ENCODE data around the gene CMTM3.
A peak's percentile ranks its signal among the peaks of the same experiment; 100 is the strongest.
"Not testable (repeated sequence)": the region's sequence is repeated elsewhere in the genome, so short reads cannot be mapped to it uniquely, and the experiment has no call there.

CMTM3 gene

DNA sequence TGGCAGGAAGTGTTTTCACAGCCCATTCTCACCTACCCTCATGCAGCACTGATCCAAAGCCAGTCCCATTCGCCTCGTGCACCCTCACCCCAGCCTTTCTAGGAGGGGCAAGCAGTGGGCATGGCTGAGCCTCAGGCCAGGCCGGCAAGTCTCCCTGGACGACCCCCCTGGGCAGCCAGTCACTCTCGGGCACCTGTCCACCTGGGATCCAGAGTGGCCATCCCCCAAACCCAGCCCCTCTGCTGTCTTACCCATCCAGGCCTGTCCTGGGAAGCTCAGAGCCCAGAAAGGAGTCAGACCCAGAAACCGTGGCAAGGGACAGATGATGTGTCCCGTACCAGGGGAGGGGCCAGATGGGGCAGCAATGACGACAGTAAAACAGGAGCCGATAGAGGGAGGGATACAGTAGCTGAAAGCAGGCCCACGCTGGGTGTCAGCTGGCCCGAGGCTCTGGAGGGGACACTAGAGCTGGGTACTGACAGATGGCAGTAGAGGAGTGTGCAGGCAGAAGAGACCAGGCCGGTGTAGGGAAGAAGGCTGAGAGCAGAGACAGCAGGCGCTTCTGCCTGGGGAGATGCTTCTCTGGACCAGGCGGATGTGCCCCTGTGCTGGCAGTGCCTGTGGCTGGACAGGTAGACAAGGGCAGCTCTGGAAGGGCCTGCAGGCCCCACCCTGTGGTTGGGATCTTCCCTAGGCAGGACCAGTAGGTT, 5.8 kb downstream of the CMTM3 start:
- DNase-seq, result peak; percentile 69

DNA sequence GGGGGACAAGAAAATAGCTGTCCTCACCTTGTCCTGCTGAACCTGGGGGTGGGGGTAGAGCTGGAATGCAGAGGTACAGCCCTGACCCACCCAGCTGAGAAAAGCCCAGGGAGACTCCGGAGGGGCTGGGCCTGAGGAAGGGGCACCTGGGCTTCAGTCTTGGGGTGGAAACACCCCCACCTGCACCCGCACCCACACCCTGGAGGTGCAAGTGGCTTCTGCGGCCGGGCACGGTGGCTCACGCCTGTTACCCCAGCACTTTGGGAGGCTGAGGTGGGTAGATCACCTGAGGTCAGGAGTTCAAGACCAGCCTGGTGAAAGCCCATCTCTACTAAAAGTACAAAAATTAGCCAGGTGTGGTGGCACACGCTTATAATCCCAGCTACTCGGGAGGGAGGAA, 7.4 kb downstream of the CMTM3 start:
- DNase-seq, result not testable (repeated sequence)

DNA sequence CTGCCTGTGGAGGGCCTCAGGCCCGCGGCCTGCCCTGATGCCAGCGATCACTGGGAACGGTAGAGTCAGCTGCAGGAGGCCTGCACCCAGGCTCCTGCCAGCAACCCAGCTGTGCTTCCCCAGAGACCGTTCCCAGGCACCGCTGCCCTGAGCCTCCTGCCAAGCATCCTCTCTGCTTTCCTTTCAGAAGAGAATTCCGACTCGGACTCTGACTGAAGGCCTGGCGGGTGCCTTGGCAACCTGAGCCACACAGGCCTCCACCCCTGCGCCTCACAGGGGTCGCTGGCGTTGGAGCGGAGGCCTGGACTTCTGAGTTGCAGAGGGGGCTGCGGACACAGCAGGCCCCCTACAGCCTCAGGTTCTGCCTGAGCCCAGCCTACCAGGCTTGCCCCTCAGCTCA, 7.9 kb downstream of the CMTM3 start:
- DNase-seq, result no peak

DNA sequence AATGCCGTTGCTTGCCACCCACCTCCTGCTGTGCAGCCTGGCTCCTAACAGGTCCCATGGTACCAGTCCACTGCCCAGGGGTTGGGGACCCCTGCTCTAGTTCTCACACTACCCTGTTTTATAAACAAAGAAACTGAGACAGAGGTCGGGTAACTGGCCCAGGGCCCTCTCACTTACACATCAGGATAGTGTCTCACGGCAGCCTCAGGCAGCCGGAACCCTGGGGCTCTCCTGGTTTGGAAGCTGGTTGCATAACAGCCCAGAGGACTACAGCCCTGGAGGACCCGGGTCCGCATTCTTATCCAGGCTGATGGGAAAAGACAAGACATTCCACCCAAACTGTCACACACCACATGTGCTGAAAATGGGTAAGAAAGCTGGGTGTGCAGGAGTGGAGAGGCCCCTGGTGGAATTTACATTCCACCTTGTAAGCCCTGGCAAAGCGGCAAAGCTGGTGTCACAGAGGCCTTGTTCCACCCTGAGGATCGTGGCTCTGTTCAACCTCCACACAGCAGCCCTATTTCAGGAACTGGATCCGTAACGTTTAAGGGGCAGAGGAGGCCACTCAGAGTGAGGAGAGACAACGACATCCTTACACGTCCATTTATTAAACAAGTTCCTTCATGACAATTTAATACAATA, 9.8 kb downstream of the CMTM3 start:
- no peak for DNase-seq

DNA sequence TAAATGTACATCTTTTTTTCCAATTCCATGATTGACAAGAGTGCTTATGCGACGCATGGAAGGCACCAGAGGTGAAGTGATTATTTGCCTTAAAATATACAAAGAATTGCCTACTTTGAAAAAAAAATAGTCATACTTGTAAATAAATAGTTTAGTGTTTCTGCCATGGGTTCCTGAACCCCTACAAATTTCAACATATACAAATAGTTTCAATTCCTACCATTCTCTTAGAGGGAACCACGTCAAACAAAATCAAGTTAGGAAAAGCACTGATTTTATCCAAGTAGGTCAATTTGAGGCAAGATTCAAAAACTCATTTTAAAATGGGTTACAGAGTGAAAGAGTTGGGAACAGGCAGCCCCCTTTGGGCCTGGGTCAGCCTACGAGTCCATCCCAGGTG, 11.7 kb downstream of the CMTM3 start:
- no peak for DNase-seq

DNA sequence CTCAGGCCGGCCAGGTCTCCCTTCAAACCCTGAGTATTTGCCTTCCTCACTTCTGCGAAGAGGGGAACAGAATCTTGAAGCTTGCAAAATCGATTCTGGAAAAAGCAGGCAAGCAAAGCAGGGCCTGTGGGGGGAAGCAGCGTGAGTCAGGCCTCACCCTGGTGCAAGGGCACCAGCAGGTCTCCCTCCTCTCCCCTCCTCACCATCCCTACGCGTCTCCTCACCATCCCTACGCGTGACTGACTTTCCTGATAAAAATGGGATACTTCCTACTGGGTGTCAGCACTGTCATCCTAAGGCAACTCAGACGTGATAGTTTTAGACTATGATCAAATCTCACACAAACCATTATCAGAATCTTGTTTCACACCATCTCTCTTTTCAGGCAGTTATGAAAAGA, 12.1 kb downstream of the CMTM3 start:
- DNase-seq, result no peak

DNA sequence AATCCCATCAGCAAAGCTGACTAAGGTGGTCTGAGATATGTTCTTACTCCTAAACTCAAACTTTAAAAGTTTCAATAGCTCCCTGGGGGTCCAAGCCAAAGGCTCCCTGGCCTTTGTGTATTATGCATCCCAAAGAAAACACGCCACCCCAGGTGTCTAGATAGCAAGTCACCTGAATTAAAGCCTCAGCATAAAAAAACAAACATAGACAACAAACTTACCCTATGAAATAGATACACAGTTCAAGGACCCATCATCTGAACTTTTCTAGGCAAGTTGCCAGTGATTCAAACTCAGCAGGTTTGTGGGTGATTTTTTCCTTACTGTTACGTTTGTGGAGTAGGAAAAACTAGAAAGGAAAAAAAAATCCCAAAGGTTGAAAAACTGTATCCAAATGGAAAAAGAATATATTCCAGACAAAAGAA, 12.5 kb downstream of the CMTM3 start:
- DNase-seq, result no peak

DNA sequence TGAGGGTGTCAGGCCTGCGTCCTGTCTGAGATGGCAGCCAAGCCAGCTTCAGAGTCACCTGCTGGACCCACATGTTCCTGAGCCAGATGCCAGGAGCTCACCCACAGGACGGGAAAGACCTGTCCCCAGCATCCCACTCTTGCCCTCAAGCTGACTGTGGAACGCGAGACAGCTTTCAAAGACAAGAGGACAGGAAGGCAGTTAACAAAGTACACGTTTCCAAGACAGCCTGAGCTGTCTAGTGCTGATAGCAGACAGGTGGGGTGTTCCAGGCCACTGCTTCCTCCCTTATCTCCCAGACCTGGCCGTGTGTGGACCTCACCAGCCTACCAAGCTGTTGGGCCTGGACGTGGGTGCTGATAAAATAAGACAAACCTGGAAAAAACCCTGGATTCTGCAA, 13.2 kb downstream of the CMTM3 start:
- DNase-seq, result no peak

DNA sequence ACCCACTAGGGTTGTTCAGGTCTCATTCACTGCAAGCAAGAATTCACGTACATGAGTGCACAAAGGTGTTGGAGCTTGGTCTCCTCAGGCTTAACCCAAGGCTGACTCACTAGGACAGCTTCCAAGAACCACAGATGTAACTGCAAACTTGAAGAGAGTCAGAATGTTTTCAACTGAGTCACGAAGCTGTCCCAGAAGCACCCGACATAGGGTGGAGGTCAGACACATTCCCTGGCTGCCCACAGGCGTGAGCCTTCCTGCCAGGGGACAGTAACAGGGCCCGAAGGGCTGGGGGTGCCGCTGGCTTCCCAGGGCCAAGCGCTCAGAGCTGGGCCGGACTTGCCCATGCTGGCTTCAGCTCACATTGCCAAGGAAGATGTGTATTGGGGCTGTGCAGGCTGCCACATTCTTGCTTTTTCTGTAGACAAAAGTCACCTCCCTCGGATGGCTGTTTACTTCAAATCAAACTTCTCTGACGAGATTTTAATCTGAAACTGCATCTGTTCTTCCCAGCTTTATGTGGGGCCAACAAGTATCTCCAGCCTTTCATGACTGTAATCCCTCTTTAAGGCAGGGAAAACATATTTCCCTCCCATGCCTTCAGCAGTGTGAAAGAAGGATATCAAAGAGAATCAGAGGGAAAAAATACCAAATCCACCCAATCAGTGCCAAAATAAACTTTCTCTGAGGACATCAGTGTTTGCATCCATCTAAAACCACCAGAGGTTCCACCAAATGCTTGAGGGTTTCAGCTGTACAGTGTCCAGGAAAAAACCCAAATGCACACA, 14.3 kb downstream of the CMTM3 start:
- no peak for DNase-seq

DNA sequence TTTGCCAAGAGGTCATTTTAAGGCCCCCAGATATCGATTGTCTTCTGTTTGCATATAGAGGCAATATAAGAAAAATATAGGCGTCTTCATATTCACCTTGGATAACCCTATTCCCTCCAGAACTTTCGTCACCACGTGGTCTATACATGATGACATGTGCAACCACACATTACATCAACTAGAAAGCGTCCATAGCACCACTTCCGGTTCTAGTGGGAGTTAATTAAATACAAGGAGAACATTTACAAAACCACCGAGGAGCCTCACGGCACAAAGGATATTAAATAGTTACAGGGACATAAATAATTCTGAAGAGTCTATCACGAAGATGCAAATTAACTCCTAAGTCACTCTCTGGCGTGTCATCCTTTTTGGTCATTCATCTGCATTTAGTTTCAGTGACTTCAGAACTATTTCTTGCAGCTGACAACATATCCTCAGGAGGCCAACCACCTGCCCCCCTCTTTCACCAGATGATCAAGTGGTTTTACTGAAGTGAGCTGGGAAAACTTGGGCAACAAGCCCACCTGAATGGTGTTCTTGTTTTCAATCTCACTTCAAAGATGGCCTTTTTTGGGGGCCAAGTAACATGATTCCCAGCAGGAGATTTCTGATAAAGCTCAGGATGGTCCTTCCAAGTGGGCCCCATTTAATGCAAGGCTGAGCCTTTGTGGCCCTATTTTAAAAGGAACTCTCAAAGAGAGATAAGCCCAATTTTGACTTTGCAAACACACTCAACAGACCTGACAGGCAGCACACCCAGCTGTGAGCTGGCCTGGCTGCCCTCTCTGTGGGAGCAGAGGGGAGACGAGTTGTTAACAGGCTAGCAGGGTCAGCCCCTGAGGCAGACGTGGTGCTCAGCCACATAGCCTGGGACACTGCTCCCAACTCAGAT, 15.3 kb downstream of the CMTM3 start:
- DNase-seq, result no peak

DNA sequence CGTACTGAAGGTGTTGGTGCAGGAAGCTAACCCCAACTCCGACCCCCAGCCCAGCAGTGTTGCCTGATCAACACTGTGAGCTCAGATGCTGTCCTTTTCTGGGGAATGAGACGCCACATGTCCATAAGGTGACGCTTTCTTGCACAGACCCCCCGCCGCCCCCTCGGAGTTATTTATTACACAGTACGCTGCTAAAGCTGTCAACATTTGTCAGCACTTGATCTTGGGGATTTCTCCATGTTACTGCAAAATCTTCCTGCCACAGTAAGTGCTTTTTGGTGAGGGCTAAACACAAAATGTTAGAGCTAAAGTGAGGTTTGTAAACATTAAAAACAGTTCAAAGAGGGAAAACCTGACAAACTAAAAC, 15.9 kb downstream of the CMTM3 start:
- no peak for DNase-seq

DNA sequence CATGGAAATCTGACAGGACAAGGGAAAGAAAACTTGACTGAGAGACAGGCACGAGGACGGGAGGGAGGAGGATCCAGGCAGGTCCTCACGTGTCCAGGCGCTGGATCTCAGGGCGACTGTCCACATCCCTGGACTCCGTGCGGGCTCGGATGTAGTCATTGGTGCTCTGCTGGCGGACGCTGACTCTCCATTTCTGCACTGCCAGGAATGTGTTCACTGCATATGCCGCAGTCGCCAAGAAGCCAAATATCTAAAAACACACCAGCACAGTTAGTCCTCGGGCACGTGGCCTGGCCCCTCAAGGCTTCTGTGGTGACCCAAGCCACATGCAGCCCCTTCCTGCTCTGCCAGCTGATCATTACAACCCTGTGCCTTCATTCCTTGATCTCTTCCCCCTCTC, 17.5 kb downstream of the CMTM3 start:
- DNase-seq, result no peak

DNA sequence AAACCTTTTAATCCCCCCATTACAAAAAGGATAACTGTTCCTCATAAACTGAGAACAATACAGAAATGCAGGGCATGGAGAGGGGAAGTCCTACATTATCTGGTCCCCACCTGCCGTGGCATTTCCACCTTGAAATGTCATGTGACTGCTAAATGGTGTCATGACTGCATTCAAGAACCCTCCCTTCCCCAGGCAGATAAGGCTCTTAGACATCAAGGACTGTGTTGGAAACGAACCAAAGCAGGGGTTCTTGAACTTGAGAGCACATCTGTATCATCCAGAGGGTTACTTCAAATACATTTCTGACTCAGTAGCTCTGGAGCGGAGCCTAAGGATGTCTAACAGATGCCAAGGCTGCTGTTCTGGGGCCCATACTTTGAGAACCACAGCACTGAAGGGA, 18.4 kb downstream of the CMTM3 start:
- no peak for DNase-seq

DNA sequence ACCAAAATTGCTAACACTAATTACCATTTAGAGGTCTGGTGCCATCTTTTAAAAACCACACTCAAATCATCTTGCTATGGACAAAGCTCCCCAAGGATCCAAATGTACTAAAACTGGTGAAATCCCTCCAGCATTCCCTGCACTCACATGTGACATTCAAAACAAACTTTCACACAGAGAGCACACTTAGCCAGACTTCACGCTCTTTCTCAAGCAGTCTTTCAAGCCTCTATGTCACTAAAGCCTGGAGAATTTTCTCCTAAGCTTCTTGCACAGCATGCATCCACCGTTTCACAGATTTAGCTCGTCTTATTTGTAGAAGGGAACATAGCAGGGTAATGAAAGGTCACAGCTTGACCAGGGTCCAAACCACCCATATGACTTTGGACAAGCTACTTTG, 19.3 kb downstream of the CMTM3 start:
- DNase-seq, result no peak

DNA sequence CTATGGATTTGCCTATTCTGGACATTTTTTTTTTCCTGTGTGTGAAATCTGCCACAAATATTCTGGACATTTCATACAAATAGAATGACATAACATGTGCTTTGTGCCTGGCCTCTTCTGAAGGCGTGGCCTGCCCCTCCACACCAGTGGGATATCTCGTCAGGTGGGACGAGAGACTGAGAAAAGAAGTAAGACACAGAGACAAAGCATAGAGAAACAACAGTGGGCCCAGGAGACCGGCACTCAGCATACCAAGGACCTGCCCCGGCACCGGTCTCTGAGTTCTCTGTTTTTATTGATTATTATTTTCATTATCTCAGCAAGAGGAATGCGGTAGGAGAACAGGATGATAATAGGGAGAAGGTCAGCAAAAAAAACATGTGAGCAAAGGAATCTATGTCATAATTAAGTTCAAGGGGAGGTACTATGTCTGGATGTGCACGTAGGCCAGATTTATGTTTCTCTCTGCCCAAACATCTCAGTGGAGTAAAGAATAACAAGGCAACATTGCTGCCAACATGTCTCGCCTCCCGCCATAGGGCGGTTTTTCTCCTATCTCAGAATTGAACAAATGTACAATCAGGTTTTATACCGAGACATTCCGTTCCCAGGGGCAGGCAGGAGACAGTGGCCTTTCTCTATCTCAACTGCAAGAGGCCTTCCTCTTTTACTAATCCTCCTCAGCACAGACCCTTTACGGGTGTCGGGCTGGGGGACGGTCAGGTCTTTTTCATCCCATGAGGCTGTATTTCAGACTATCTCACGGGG, 23.3 kb downstream of the CMTM3 start:
- not testable (repeated sequence) for DNase-seq

DNA sequence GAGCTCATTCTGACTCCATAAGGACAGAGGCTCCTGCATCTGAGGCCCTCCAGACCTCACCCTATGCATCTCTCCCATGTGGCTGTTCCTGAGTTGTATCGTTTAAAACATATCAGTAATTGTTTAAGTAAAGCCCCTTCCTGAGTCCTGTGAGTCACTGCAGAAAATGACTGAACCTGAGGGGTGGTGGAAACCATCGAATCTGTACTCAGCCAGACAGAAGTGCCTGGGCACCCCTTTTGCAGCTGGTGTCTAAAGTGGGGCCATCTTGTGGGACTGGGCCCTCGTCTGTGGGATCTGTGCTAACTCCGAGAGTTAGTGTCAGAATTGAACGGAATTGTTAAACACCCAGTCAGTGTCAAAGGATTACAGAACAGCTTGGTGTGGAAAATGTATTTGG, 25.4 kb downstream of the CMTM3 start:
- DNase-seq, result no peak

DNA sequence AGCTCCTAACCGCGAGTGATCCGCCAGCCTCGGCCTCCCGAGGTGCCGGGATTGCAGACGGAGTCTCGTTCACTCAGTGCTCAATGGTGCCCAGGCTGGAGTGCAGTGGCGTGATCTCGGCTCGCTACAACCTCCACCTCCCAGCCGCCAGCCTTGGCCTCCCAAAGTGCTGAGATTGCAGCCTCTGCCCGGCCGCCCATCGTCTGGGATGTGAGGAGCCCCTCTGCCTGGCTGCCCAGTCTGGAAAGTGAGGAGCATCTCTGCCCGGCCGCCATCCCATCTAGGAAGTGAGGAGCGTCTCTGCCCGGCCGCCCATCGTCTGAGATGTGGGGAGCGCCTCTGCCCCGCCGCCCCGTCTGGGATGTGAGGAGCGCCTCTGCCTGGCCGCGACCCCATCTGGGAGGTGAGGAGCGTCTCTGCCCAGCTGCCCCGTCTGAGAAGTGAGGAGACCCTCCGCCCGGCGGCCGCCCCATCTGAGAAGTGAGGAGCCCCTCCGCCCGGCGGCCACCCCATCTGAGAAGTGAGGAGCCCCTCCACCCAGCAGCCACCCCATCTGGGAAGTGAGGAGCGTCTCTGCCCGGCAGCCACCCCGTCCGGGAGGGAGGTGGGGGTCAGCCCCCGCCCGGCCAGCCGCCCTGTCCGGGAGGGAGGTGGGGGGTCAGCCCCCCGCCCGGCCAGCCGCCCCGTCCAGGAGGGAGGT, 26.2 kb downstream of the CMTM3 start:
- DNase-seq, result not testable (repeated sequence)

DNA sequence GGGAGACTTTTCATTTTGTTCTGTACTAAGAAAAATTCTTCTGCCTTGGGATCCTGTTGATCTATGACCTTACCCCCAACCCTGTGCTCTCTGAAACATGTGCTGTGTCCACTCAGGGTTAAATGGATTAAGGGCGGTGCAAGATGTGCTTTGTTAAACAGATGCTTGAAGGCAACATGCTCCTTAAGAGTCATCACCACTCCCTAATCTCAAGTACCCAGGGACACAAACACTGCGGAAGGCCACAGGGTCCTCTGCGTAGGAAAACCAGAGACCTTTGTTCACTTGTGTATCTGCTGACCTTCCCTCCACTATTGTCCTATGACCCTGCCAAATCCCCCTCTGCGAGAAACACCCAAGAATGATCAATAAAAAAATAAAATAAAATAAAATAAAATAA, 27.1 kb downstream of the CMTM3 start:
- not testable (repeated sequence) for DNase-seq

DNA sequence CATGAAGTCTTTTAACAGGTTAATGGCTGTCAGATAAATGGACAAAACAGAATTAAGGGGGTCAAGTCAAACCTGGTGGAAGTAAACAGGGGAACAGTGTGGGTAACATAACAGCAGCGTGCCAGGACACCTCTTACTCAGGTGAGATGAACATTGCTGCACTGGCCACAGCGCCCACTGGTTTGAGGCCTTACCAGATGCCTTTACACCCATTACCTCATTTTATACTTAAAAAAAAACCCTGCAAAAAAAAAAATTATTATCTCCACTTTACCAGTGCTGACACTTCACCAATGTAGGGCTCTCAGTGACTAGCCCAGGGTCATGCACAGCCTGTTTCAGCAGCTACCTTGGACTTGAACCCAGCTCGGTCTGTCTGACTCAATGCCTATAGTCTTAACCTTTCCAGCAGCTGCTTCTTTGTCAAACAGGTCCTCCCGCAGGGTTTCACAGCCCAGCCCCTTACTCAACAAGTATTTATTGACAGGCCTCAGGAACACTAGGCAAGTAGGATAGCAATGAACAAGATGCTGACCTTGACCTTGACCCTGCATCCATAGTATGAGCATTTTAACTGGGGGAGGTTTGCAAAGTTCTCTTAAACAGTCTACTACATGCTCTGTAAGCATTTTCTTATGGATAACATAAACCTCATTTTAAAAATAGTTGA, 30.2 kb downstream of the CMTM3 start:
- DNase-seq, result no peak

DNA sequence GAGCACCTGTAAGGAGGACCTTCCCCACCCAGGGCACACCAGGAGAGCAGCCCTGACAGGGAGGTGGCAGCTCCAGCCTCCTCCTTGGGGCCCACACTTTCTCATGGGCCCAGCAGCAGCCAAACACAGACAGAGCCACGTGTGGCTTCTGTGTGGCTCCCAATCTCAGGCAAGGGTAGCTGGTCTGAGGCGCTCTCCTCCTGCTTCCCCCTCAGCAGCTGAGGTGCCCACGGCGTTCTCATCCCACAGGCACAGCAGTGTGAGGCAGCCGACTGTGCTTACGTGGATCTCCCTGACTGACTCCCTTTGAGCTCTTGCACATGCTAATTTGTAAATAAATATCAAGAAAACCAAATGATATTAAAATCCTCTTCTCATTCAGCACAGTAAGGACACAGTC, 30.9 kb downstream of the CMTM3 start:
- no peak for DNase-seq

DNA sequence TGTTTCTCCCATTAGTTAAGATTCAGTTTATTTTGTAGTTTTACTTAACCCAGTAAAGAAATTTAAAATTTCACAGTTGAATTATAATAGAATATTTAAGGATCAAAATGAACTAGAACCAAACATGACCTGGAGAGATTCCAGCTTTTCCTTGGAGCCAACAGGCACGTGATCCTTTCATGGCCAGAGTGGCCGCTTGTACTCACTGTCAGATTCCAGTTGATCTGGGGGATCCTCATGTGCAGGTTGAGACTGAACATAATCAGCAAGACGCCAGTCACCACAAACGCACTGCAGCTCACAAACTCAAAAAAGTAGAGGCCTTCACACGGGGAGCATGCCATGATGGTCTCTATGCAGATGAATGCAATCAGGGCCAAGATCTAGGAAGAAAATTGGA, 31.7 kb downstream of the CMTM3 start:
- DNase-seq, result no peak
